Measurements from ENCODE around the gene GPR84.

GRCh38 chr12:54352891-54353874 is 11.1 kb downstream of the GPR84 start:
- no peak for TF ChIP-seq POLR2A (IDR thresholded peaks at IDR 0.05; ENCODE audit: low read length)
- TF ChIP-seq GATA1 (IDR thresholded peaks at IDR 0.05; ENCODE audit: low read depth, low read length), result no peak

Measured in erythroblast (primary cell).